Fibroblast of skin of scalp (primary cell): ENCODE results near the gene TOPAZ1.
A peak's percentile ranks its signal among the peaks of the same experiment; 100 is the strongest.
"Not testable (repeated sequence)": the region's sequence is repeated elsewhere in the genome, so short reads cannot be mapped to it uniquely, and the experiment has no call there.

Source experiments
- DNase-seq: peaks from one replicate; pipeline ENCODE4 v3.0.0-alpha.2; 2013

Gene TOPAZ1

GRCh38 chr3:44337248-44337785 lies 95.6 kb downstream of the TOPAZ1 start:
- DNase-seq = no peak

GRCh38 chr3:44338010-44338827 lies 96.5 kb downstream of the TOPAZ1 start, which contains the start of gene TCAIM:
TSS of gene TCAIM (plus strand) at chr3:44338766. CDS start at chr3:44354783, 16,017 bp downstream.
- peak; percentile 97 for DNase-seq

- no peak for DNase-seq
Measured at GRCh38 chr3:44338828-44339127, 97.1 kb downstream of the TOPAZ1 start.

- no peak for DNase-seq
Measured at GRCh38 chr3:44339181-44340057, 97.7 kb downstream of the TOPAZ1 start.

GRCh38 chr3:44340058-44340395 lies 98.3 kb downstream of the TOPAZ1 start:
- DNase-seq = no peak

GRCh38 chr3:44342176-44342790 lies 100.6 kb downstream of the TOPAZ1 start:
- DNase-seq = peak; percentile 83

GRCh38 chr3:44343421-44343820 lies 101.7 kb downstream of the TOPAZ1 start:
- DNase-seq = no peak

GRCh38 chr3:44346590-44346989 lies 104.9 kb downstream of the TOPAZ1 start:
- DNase-seq = not testable (repeated sequence)

GRCh38 chr3:44348993-44349392 lies 107.3 kb downstream of the TOPAZ1 start:
- no peak for DNase-seq

- DNase-seq = no peak
Measured at GRCh38 chr3:44353355-44353924, 111.8 kb downstream of the TOPAZ1 start.

GRCh38 chr3:44355362-44356033 lies 113.8 kb downstream of the TOPAZ1 start:
- peak; percentile 77 for DNase-seq

- no peak for DNase-seq
Measured at GRCh38 chr3:44359146-44359751, 117.6 kb downstream of the TOPAZ1 start.

GRCh38 chr3:44363591-44363990 lies 121.9 kb downstream of the TOPAZ1 start:
- no peak for DNase-seq

GRCh38 chr3:44365952-44366351 lies 124.3 kb downstream of the TOPAZ1 start:
- no peak for DNase-seq

- no peak for DNase-seq
Measured at GRCh38 chr3:44375450-44375849, 133.8 kb downstream of the TOPAZ1 start.
